IMR-90 (cell line): ENCODE data around the gene P3H1.

Experiments
- BHLHE40 ChIP-seq: fragments of 150-350 bp; IDR thresholded peaks from 2 replicates; pipeline ENCODE4 v1.6.1; 2016; ENCODE audit warnings: mild to moderate bottlenecking, low read depth, low read length
- FOS ChIP-seq: fragments of 150-350 bp; IDR thresholded peaks from 2 replicates; pipeline ENCODE4 v1.6.1; 2016; ENCODE audit warnings: low read depth, low read length
- MAFK ChIP-seq: IDR thresholded peaks from 2 replicates; pipeline ENCODE4 v1.6.1; 2012; ENCODE audit warnings: low read depth, low read length, improper control_type of control experiment
- MXI1 ChIP-seq: IDR thresholded peaks from 2 replicates; pipeline ENCODE4 v1.6.1; 2012; ENCODE audit warnings: low read depth, mild to moderate bottlenecking, low read length, moderate library complexity, borderline replicate concordance
- POLR2A ChIP-seq: IDR thresholded peaks from 2 replicates; pipeline ENCODE4 v1.6.1; 2012; ENCODE audit warnings: mild to moderate bottlenecking, low read depth, low read length
- RAD21 ChIP-seq: IDR thresholded peaks from 2 replicates; pipeline ENCODE4 v1.6.1; 2012; ENCODE audit warnings: low read length, improper control_type of control experiment
- RFX5 ChIP-seq: IDR thresholded peaks from 2 replicates; pipeline ENCODE4 v1.8.0; 2012; ENCODE audit warnings: low read depth, mild to moderate bottlenecking, low read length, moderate library complexity
- TF ChIP-seq, protein P1 (sequence below): conservative IDR thresholded peaks from 2 replicates; pipeline ENCODE4 v1.5.1; 2012; ENCODE audit warnings: mild to moderate bottlenecking, low read depth, low read length, improper control_type of control experiment

DNA sequence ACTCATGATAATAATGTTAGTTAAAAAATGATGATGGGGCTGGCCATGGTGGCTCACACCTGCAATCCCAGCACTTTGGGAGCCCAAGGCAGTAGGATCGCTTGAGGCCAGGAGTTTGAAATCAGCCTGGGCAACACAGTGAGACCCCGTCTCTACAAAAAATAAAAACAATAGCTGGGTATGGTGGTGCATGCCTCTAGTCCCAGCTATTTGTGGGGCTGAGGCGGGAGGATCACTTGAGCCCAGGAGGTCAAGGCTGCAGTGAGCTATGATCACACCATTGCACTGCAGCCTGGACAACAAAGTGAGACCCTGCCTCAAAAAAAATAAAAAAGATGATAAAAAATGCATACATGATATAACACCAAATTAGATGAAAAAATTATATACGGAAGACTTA, 5.3 kb downstream of the P3H1 start:
- TF ChIP-seq POLR2A = no peak
- TF ChIP-seq, protein P1, sequence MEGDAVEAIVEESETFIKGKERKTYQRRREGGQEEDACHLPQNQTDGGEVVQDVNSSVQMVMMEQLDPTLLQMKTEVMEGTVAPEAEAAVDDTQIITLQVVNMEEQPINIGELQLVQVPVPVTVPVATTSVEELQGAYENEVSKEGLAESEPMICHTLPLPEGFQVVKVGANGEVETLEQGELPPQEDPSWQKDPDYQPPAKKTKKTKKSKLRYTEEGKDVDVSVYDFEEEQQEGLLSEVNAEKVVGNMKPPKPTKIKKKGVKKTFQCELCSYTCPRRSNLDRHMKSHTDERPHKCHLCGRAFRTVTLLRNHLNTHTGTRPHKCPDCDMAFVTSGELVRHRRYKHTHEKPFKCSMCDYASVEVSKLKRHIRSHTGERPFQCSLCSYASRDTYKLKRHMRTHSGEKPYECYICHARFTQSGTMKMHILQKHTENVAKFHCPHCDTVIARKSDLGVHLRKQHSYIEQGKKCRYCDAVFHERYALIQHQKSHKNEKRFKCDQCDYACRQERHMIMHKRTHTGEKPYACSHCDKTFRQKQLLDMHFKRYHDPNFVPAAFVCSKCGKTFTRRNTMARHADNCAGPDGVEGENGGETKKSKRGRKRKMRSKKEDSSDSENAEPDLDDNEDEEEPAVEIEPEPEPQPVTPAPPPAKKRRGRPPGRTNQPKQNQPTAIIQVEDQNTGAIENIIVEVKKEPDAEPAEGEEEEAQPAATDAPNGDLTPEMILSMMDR = no peak
- no peak for TF ChIP-seq FOS
- TF ChIP-seq MXI1 = no peak
- no peak for TF ChIP-seq MAFK
- TF ChIP-seq RFX5 = no peak
- TF ChIP-seq RAD21 = no peak
- TF ChIP-seq BHLHE40 = no peak
